Measurements from ENCODE around the gene ALPK3.

GRCh38 chr15:84800365-84800806, 16.8 kb upstream of the ALPK3 start:
- no peak for TF ChIP-seq MEF2A (IDR thresholded peaks at IDR 0.05; ENCODE audit: insufficient read depth, low read depth, low read length)
- TF ChIP-seq CTCF (IDR thresholded peaks at IDR 0.05 in 2 of 3, conservative IDR thresholded peaks at IDR 0.05 in 1 of 3; ENCODE audit: control insufficient read depth in 2 of 3, extremely low read depth in 1 of 3, insufficient read depth in 1 of 3, low read depth in 3 of 3, low read length in 3 of 3), result no peak
- no peak for TF ChIP-seq POLR2A (IDR thresholded peaks at IDR 0.05; ENCODE audit: low read depth, low read length)
- no peak for TF ChIP-seq POLR2AphosphoS5 (IDR thresholded peaks at IDR 0.05; ENCODE audit: low read length)
- TF ChIP-seq ZBTB40 (IDR thresholded peaks at IDR 0.05; ENCODE audit: borderline replicate concordance), result no peak
- no peak for TF ChIP-seq SMARCA5 (IDR thresholded peaks at IDR 0.05)
- no peak for TF ChIP-seq RFX5 (IDR thresholded peaks at IDR 0.05; ENCODE audit: low read depth, low read length)
- TF ChIP-seq POLR2AphosphoS2 (IDR thresholded peaks at IDR 0.05; ENCODE audit: low read depth, low read length), result no peak
- no peak for TF ChIP-seq EP300 (IDR thresholded peaks at IDR 0.05; ENCODE audit: borderline replicate concordance in 1 of 2, control insufficient read depth in 1 of 2, low read depth in 2 of 2, low read length in 2 of 2)
- TF ChIP-seq USF2 (IDR thresholded peaks at IDR 0.05; ENCODE audit: borderline replicate concordance, low read depth, low read length), result no peak
- no peak for TF ChIP-seq ZNF592 (IDR thresholded peaks at IDR 0.05)
- TF ChIP-seq YY1 (IDR thresholded peaks at IDR 0.05; ENCODE audit: low read depth, low read length), result no peak
- no peak for TF ChIP-seq NKRF (conservative IDR thresholded peaks at IDR 0.05)

Data from GM12878 (cell line).